NOMO-1 (cell line): ENCODE measurements around the gene OTOG.

Experiments
- DNase-seq, 2 experiments: peaks; one replicate each; lab custom pipeline; 2025; ENCODE audit not compliant: unreplicated experiment in 2 of 2; lab: John Stamatoyannopoulos, UW

OTOG gene

DNA sequence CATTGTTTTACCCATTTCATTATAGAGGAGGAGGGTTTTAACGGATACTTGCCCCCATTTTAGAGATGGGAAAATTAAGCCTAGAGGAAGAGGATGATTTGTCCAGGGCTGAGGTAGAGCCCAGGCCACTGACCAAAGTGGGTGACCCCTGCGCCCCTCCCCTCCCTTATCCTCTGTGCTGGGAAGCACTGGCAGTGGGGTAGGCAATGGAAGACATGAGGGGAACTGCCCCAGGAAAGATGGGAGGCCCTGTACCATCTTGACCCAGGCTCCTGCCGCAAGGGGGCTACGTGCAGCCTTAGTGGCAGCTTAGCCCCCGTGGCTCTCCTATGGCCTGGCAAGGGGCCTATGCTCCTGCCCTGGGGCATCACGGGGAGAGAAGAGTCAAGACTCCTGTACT lies 95.9 kb downstream of the OTOG start:
- DNase-seq: no peak

DNA sequence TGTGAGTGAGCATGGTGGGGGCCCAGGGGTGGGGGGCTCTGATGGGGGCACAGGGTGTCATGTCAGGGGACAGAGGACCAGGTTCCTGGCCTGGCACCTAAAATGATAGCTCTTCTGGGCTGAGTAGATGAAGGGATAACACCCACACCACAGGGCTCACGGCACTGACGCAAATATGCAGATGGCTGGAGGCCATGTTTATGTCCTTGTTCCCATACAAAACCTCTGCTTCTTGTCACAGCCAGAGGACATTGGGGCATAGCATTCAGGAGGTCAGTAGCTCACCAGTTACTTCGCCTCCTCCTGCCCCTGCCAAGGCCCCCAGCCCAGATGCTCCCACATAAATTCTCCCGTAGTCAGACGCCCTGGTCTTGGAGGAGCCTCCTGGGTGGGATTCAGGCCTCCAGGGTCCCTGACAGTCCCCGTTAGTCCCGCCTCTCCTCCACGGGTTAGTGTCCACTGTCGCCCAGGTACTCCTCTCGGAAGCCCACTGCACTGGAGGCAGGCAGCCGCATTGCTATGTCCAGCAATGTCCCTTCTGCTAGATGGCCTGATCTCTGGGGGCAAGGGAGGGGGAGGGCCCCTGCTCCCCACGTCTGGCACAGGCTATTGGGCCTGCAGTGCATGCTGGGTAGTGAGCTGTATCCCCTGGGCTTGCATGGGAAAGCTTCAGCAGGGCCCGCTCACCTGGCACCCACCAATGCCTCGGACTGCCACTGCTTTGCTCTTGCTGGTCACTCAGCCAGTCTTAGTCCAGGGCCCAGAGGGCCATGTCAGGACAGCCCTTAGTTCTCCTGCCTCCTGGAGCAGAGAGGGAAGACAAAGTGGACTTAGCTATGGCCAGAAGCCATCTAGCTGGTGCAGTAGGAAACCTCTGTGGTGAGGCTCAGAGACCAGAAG lies 96.7 kb downstream of the OTOG start:
- no peak for DNase-seq

DNA sequence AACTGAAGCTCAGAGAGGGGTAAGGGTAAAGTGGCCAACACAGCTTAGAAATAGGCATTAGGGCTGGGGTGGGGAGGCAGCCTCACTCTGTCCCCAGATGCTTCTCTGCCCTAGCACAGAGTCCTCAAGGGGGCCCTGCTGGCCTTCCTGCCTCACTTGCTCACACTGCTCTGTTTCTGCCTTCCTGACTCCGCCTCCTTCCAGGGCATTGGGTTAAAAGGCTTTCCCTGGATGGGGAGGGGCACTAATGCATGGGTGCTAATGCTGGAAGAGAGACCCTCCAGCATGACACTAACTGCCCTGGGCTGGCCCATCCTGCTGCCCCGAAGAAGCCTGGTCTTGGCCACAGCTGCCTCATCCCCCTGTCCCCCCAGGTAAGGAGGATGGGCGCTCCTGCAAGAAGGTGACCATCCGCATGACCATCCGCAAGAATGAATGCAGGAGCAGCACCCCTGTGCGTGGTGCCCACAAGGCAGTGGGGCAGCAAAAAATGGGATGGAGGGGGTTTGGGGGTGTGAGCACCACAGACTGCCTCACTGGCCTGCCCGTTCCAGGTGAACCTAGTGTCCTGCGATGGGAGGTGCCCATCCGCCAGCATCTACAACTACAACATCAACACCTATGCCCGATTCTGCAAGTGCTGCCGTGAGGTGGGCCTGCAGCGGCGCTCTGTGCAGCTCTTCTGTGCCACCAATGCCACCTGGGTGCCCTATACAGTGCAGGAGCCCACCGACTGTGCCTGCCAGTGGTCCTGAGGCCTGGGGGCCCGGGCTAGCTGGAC lies 98.3 kb downstream of the OTOG start:
- DNase-seq: no peak

DNA sequence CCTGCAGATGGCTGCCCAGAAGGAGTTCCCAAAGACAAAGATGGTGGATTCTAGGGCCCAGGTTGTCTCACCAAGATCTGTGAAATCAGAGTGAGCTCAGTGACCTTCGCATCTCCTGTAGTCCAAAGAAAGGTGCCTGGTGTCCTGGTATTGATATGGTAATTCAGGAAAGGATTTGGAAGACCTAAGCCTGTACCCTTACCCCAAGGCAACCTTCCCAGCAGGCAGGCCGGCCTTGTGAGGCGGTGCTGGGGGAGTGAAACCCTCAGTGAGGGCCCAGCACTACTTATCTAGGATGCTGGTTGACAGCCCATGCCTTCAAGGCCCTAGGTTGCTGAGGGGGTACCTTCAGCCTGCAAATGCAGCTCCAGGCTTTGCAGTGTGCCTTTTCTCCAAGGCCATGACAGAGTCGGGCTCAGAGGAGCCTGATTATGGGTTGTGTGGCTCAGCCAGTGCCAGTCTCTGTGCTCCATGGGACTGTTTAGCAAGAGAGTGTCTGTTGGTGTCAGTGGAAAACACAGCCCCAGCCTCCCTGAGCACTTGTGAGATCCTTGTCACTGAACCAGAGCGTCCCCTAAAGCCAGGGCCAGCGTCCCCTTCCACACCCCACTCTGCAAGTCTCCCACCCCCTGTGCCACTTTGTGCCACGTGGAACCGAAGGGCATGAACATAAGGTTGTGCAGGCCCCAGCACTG lies 99.5 kb downstream of the OTOG start:
- no peak for DNase-seq

DNA sequence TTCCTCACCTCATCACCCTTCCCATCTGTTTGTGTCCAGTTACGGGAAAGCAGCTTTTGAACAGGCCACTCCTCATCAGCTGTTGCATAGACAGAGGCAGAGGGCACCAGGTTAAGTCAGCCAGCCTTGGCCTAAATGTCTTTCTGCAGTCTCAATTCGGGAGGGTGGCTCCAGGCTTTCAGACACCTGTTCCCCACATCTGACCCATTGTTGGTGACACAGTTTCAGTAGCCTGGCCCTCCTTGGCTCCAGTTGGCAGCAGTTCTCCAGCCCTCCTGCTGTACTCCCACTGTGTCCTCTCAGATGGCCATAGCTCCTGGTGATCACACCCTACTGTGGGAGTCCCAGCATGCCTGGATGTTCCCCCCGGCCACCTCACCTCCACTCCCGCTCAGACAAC lies 101.5 kb downstream of the OTOG start:
- no peak for DNase-seq

DNA sequence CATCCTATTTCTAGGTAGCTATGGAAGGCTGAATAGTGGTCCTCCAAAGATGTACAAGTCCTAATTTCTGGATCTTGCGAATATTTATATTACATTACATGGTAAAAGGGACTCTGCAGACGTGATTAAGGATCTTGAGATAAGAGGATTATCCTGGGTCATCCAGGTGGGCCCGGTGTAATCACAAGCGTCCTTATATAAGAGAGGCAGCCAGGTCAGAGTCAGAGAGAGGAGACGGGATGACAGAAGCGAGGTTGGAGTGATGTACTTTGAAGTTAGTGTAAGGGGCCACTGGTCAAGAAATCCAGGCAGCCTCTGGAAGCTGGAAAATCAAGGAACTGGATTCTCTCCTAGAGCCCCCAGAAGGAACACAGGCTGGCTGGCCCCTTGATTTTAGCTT lies 102.2 kb downstream of the OTOG start:
- no peak for DNase-seq

DNA sequence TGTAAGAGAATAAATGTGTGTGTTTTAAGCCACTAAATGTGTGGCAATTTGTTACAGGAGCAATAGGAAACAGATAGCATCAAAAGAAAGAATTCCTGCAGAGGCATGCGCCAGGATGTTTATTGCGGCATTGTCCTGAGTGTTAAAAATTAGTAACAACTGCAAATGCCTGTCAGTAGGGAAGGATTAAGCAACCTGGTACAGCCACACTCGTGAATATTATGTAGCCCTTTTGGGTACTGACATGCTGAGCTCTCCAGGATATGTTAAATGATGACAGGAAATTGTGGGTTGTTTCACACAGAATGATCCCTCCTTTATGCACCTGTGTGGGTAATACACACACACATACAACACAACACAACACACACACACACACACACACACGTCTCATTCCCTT lies 102.6 kb downstream of the OTOG start:
- DNase-seq: no peak

DNA sequence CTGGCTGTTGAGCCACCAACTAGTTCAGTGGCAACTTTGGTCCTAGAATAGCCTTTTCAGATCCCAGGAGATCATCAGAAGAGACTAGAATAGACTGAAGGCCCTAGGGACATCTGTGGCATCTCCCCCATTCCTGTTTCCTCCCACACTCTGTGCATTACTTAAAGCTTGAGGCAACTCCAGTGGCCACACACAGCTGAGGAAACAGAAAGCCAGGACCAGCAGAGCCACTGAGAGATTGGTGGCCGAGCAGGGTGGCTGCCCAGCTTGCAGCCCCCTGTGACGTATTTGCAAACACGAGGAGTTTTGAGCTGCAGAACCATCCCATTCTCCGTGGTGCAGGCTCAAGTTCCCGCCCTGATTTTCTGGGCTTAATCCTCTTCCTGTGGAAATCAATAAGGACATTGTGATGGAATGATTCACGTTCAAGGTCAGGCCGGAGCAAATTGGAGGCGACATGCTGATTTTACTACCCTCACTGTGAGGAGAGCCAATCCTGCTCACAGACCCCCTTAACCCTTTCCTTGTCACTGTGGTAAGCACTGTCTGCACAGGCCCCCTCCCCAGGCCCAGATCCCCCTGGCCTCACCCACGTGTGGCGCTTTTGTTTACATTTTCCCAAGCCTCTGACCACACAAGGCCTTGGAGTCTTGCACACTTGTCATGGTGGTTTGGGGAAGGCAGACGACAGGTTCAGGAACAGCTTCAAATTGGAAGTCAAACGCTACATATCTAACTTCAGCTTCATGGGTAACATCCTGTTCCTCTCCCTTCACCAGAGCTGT lies 103.3 kb downstream of the OTOG start:
- DNase-seq: no peak

DNA sequence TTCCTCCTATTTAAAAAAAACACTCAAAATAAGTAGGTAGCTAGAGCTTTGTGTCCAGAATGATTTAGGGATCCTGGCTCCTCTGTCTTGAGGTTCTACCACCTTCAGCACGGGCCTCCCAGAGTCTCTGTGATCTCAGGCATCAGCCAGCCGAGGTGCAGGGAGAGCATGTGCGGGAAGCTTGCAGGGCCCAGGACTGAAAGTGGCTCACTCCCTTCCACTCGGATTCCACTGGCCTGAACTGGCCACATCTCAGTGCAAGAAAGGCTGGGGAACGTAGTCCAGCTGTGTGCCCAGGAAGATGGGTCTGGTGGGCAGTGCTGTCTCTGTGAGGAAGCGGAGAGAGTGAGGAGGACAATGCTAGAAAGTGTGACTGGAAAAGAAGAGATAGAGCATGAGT lies 104.0 kb downstream of the OTOG start:
- no peak for DNase-seq

DNA sequence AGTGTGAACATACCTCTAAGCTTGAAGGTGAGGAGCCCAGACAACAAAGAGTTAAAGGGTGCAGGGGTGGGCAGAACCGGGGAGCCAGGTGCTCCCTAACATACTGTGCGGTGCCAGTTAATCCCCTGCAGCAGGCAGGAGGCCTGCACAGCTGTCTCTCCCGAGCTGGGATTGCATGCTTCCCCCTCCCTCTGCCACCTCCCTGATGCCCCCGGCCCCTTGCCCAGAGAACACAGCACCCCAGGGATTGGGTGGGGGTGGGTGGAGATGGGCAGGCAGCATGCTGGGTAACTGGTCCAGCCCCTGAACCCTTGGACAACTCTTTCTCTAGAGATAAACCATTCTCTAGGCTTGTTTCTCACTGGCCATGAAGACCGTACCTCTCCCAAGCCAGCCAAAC lies 104.6 kb downstream of the OTOG start:
- DNase-seq: no peak

DNA sequence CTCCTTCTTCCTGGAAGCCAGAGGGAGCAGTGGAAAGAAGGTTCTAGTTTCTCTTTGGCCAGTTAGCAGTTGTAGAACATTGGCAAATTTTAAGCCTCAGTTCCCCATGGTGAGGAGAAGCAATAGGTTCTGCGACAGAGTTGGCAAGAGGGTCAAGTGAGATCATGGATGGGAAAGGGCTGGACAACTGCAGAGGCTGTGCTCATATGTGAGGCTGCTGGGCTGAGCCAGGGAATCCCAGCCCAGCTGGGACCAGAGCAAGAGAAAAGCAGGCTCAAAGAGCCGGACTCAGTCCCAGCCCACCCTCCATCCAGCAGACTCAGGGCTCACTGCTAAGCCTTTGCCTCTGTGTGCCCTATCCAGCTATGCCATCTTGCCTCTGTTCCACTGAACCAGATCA lies 105.5 kb downstream of the OTOG start:
- DNase-seq: no peak

DNA sequence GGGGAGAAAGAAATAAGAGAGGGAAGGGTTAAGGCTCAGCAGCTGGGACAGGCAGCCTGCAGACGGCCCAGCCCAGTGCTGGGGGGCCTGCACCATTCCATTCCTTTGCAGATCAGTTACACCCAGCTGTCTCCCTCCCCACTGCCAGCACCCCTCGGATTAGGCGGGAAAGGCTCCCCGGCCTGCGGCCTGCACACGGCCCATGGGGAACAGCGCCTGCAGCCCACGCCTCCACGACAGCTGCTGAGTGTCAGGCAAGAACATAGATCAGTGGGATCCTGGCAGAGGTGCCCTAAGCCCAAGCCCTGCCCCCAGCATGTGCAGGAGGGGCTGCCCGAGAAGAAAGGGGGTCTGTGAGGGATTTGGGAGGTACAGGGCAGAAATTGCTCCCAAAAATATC lies 106.6 kb downstream of the OTOG start:
- no peak for DNase-seq

DNA sequence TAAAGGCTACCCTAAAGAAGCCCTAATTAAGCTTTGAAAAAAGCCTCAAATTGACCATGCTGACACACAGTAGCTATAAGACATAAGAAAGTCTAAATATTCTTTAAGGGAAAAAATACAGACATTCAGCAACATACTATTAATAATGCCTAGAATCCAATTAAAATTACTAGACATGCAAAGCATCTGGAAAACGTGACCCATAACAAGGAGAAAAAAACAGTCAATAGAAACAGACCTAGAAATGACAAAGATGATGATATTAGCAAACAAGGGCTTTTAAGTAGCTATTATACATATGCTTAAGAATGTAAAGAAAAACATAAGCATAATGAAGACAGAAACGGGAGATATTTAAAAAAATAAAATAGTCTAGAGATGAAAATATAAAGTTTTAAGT lies 108.6 kb downstream of the OTOG start:
- no peak for DNase-seq

DNA sequence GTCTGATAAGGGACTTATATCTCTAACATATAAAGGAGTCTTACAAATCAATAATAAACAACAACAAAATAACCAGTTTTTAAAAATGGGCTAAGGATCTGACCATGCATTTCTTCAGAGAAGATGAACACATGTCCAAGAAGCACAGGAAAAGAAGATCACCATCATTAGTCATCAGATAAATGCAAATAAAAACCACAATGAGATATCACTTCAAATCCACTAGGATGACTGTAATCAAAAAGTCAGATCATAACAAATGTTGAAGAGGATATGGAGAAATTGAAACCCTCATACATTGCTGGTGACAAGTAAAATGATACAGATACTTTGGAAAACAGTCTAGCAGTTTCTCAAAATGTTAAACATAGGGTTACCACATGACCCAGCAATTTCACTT lies 111.2 kb downstream of the OTOG start:
- DNase-seq: no peak

DNA sequence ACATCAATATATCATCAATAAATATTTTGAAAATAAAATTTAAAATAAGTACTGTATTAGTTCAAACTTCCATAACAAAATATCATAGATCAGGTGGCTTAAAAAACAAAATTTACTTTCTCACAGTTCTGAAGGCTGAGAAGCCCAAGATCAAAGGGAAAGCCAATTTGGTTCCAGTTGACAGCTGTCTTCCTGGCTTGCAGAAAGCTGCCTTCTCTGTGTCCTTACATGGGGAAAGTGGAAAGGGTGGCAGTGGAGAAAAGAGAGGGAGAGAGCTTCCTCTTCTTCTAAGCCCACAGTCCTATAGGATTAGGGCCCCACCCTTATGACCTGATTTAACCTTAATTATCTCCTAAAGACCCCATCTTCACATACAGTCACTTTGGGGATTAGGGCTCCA lies 121.1 kb downstream of the OTOG start:
- DNase-seq: no peak

DNA sequence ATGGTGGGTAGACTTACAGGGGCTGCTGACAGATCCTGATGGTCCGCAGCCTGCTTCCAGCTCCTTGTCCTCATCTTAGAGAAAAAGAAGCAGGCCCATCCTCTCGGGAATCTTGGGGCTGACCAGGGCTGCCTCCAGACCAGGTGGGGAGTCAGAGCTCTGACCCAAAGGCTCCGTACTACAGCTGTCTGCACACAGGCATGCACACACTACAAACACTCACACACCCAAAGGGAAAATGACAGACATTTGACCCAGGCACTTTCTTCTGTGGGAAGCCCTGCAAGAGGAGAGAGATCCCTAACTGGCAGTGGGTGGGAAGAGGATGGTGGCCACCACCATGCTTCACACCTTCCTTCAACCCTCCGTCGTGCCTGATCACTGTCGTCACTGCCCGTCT lies 125.4 kb downstream of the OTOG start:
- no peak for DNase-seq

DNA sequence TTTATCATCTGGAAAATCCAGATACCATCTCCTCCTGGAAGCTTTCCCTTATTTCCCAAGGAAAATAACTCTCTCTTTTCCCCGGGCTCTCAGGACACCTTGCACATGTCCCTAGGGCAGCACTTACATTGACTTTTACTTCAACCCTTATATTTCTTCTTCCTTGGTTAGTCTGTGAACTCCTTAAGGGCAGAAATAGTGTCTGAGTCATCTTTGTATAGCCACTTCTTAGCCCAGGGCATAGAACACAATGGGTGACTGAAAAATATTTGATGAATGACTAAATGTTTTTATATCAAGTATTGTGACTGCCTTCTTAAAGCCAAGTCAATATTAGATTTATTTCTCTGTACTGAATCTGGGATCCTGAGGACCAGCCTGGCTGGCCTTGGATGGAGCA lies 126.9 kb downstream of the OTOG start:
- DNase-seq: no peak

DNA sequence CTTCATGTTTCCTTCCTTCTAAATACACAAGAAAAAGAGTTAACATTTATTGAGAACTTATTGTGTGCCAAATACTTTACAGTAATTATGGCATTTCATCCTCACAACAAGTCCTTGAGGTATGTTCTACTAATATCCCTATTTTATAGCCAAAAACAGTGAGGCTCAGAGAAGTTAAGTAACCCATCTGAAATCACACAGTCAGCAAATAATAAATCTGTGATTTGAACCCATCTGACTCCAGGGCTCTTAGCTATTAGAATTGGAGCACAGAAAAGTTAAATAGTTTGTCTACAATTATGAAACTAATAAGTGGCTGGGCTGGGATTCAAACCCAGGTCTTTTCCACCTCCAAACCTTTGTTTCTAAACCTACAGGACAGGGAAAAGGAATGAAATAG lies 135.8 kb downstream of the OTOG start:
- DNase-seq: no peak

DNA sequence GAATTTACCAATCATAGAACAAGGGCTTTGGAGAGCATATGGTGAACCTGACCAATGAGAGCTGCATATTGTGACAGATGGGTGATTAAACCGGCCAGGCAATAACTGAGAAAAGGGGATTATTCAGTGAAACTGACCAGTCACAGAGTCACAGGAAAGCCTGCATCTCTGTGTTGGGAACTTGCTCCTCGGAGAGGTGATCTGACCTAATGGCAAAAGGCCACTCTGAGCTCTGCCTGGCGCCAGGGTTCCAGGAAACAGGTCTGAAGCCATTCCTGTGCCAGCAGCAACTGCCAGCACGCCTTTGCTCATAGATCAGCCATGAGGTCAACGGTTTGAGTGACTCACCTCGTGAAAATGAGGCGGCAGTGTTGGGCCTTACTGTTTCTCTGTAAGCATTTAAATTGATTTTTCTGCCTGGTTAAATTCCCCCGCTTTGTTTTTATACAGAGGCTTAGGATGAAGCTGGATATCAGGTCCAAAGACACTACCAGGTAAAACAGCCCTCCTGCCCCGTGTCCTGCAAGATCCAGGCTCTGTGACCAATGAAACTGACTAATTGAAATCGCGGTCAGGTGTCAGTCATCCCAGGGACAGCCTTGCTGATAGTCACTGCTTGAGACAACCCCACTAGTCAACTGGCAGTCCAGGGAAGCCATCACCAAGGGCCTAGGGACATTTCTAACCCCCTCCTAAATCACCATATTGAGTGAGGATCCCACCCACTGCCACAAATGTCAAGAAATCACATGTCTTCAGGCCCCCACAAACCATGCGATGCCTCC lies 136.5 kb downstream of the OTOG start:
- no peak for DNase-seq

DNA sequence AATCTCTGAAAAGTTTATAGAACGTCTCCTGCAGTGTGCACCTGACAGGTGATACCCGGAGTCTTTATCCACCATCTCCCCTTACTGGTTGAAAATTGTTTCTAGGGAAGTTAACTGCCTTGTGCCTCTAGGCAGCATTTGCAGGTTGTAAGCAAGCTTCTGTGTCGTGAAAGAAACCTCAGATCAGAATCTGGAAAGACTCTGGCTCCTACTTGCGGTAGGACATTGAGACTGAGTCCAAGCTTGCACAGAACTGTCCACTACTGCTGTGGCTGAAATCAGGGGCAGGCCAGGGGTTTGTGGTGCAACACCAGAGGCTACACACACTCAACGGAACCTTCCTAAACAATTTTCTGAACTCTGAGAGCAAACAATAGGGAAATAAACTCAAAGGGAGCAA lies 137.5 kb downstream of the OTOG start:
- no peak for DNase-seq
